Cortex of kidney (tissue), 1 donor: Measurements from ENCODE around the gene PRC1.

Experiments used
- DNase-seq: peaks from one replicate; lab custom pipeline; 2025; lab: John Stamatoyannopoulos, UW

Gene PRC1

DNA sequence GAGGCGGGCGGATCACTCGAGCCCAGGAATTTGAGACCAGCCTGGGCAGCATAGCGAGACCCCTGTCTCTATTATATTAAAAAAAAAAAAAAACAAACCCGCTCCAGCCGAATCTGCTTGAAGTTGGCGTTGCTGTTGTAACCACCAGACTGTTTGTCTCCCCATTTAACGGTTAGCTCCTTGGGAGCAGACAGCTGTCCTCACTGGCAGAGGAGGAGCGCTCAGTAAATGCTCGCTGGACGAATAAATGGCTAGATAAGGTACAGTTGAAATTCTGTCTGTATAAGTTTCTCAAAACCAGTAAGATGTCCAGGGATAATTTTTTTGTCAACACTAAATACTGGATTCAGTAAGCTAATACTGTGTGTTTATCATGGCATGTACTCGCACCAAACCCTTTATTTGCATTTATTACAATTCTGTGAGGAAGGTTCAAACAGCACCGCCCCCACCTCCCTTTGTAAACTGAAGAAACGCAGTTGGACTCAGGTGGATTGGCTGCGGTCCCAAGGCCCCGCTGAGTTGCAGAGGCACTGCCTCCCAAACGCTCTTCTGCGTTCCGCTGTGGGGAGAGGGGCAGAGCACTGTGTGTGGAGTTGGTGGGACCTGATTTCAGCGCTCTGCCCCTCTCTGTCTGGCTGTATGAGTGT lies 38.6 kb downstream of the PRC1 start:
- DNase-seq = no peak

DNA sequence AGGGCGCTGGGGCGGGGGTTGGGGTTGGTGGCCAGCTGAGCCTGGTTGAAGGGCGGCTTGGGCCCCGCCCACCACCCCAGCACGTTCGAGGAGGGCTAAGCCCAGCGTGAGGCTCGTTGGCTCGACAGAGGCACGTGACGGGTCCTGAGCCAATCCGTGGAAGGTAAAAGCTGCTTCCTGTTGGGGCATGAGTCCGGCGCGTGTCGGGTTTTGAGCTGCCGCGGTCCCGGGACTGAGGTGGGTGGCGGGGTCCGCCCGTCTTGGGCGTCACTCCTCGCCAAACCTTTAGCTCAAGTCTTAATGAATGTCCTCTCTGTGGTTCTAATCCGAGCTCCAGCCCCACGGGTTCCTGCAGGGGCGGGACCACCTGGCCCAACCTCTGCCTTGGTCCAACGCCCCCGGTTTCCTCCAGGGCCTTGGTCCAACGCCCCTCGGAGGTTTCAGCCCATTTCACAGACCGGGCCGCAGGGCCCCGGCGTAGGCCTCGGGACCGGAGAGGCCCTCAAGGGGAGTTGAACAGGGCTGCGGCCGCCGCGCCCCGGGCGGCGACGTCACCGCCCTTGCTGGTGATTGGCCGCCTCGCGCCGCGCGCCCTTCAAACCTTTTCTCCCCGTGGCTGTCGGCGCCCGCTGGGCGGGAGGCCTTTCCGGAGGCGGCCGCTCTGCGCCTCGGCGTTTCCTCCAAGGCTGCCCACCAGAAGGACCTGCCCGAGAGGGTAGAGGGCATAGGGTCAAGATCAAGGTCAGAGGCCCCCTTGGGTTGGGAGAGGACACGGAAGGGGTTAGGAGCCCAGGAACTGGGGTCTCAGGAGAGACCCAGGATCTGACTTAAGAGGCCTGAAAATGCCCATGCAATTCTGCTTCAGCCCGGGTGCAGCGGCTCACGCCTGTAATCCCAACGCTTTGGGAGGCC lies 39.4 kb downstream of the PRC1 start, which contains the start of gene RCCD1:
RCCD1 (plus strand) TSS at position 173 of the 912 bp plus-strand sequence. CDS start 1,851 bp downstream, outside the sequence.
- DNase-seq = peak; percentile 51

DNA sequence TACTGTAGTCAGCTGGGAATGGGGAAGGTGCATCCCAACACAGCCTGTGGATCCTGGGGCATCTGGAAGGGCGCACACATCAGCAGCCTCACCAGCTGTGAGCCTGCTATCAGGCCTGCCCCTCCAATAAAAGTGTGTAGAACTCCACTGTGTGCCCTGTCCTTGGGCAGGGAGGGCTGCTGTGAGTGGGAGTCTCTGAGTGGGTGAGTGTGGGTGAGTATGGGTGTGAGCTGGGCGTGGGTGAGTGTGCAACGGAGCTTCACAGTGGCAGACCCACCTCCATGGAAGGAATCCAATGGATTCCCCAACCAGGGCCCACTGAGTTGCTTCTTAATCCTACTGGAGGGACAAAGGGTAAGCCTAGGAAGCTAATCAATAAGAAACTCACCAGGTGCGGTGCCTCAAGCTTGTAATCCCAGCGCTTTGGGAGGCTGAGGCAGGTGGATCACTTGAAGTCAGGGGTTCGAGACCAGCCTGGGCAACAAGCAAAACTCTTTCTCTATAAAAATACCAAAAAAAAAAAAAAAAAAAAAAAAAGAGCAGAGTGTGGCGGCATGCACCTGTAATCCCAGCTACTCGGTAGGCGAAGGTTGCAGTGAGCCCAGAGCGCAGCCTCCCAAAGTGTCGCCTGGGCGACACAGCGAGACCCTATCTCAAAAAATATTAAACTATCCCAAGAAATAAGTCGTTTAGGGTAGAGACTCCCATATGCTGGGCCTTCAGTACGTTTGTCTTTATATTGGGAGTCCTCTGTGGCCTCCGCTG lies 40.2 kb downstream of the PRC1 start:
- DNase-seq = no peak

DNA sequence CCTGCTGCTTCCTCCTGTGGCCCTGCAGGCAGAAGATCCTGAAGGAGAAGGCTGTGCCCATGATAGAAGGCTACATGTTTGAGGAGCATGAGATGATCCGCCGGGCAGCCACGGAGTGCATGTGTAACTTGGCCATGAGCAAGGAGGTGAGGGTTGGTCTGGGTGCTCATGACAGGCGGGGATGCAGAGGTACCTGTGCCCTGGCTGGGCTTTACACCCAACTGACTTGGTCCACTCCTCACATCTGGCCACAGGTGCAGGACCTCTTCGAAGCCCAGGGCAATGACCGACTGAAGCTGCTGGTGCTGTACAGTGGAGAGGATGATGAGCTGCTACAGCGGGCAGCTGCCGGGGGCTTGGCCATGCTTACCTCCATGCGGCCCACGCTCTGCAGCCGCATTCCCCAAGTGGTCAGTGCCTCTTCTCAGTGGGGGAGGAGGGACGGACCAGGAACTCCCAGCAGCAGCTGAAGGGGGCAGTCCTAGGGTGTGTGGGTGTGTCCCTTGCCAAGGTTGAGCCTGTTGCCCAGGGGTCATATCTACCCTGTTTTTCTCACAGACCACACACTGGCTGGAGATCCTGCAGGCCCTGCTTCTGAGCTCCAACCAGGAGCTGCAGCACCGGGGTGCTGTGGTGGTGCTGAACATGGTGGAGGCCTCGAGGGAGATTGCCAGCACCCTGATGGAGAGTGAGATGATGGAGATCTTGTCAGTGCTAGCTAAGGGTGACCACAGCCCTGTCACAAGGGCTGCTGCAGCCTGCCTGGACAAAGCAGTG lies 41.2 kb downstream of the PRC1 start:
- no peak for DNase-seq

DNA sequence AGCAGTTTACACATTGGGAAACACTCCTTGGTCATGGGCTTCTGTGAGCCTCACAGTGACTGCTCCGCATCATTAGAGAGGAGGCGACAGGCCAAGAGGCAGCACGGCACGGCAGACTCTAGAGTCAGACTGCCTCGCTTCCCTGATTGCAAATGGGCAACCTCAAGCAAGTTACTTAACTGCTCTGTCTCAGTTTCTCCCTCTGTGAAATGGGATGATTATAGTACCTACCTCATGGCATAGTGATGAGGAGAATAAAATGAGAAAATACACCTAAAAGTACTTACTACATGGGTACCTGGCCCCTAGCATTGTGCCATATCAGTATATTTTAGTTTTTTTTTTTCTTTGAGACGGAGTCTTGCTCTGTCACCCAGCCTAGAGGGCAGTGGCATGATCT lies 43.7 kb downstream of the PRC1 start:
- no peak for DNase-seq

DNA sequence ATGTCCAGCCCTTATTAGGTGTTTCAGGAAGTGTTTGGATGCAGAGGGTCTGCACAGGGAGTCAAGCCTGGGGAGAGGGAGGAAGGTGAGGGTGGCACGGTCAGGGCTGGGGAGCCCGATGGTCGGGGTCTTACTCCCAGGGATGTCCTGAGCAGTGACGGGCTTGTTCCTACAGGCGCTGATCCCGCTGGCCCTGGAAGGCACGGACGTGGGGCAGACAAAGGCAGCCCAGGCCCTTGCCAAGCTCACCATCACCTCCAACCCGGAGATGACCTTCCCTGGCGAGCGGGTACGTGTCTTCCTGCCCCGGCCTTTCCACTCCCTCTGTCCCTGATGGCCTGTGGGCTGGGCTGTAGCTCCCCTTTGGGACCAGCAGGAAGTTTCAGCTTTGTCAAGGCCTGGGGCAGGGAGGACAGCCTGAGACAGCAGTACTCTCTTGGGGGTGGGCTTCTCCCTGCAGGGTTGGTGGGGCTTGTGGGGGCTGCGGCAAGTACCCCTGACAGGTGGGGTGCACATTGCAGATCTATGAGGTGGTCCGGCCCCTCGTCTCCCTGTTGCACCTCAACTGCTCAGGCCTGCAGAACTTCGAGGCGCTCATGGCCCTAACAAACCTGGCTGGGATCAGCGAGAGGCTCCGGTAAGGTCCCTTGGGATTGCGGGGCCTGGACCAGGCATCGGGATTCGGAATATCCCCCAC lies 44.2 kb downstream of the PRC1 start:
- DNase-seq = no peak

DNA sequence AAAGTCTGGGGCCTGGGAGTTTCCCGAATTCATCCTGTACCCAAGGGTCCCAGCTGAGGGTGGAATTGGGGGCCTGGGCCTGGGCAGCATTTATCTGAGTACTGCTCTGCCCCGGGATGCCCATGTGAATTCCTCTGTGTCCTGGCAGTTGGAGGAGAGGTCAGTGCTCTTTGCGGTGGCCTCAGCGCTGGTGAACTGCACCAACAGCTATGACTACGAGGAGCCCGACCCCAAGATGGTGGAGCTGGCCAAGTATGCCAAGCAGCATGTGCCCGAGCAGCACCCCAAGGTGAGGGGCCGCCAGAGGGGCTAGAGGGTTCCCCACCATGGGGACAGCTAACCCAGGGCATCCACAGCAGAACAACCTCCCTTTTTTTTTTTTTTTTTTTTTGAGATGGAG lies 45.8 kb downstream of the PRC1 start:
- DNase-seq = no peak

DNA sequence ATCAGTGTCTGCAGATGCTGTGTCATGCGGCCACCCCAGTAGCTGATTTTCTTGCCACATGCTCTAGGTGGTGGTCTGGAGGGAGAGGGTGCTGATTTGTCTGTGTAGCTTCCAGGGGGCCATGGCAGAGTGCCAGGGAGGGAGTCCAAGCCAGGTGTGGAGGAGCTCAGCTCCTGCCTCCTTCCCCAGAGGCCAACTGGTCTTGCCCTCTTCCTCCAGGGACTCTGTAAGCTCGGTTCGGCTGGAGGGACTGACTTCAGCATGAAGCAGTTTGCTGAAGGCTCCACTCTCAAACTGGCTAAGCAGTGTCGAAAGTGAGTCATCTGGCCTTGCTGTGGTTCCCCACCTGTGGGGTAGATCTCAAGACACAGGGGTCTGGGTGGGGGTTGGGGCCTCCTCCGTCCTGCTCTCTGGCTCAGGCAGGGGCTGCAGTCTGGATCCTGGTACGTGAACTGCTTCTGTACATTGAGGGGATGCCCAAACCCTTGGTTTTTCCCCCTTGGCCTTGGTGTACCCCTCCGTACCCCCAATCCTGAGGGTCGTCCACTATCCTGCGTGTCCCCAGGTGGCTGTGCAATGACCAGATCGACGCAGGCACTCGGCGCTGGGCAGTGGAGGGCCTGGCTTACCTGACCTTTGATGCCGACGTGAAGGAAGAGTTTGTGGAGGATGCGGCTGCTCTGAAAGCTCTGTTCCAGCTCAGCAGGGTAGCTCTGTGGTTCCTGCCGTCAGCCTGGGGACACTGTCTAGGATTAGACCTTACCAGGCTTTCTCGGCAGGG lies 46.6 kb downstream of the PRC1 start:
- DNase-seq = no peak

DNA sequence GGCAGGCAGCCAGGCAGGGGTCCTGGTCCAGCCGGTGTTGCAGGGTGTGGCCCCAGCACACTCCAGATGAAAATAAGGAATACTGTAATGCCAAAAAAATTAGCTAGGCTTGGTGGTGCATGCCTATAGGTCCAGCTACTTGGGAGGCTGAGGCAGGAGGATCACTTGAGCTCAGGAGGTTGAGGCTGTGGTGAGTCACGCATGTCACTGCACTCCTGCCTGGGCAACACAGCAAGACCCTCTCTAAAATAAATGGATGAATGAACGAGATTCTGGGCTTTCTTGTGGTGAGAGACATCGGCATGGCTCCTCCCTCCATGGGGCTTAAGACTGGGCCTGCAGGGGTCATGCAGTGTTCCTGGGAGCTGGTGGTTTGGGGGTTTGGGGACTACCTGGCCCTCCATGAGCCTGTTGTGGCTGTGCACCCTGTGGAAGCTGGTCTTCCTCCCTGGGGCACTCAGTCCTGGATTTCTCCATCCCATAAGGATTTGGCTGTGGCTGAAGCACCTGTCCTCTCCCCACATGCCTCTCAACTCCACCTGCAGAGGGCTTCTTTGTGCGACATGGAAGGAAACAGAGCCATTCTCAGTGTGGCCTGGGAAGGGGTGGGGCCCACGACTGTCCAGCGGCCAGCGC lies 47.3 kb downstream of the PRC1 start:
- DNase-seq = no peak

DNA sequence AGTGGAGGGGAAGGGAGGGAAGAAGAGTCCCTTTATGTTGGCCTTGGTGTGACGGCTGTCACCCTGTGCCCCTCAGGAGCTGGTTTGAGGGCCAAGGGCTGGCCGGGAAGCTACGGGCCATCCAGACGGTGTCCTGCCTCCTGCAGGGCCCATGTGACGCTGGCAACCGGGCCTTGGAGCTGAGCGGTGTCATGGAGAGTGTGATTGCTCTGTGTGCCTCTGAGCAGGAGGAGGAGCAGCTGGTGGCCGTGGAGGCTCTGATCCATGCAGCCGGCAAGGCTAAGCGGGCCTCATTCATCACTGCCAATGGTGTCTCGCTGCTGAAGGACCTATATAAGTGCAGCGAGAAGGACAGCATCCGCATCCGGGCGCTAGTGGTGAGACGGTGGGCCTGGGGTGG lies 47.8 kb downstream of the PRC1 start:
- no peak for DNase-seq

DNA sequence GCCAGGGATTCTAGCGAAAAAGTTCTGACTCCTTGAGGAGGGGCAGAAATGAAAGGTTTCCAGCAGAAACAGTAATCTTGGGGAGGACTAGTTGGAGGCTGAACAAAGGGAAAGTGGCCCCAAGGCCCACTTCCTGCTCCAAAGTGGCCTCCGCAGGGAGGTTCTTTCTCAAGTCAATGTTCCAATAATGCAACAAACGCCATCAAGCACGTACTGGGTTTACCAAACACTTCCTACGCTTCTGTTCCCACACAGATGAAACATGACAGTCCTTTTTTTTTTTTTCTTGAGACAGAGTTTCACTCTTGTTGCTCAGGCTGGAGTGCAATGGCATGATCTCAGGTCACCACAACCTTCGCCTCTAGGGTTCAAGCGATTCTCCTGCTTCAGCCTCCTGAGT lies 49.2 kb downstream of the PRC1 start:
- DNase-seq = no peak

DNA sequence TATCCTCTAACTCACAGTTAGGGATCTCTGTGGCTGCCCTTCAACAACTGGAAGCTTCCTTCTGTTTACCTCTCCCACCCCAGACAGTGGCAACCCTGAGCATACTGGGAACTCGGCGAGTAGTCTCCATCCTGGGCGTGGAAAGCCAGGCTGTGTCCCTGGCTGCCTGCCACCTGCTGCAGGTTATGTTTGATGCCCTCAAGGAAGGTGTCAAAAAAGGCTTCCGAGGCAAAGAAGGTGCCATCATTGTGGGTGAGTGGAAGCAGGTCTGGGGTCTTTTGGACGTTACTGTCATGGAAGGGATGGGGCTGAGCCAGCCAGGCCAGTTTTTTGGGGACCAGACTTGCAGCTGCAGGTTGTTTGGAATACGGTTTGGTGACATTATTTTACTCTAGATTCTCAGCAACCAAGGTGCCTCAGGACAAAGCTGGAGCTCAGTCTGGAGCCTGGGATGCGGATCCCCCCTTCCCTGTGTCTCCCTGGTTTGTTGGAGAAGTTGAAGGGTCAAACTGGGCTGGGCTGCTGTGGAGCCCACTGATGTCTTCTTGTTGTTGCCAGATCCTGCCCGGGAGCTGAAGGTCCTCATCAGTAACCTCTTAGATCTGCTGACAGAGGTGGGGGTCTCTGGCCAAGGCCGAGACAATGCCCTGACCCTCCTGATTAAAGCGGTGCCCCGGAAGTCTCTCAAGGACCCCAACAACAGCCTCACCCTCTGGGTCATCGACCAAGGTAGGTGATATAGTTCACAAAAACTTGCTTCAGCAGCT lies 51.8 kb downstream of the PRC1 start:
- DNase-seq = no peak

DNA sequence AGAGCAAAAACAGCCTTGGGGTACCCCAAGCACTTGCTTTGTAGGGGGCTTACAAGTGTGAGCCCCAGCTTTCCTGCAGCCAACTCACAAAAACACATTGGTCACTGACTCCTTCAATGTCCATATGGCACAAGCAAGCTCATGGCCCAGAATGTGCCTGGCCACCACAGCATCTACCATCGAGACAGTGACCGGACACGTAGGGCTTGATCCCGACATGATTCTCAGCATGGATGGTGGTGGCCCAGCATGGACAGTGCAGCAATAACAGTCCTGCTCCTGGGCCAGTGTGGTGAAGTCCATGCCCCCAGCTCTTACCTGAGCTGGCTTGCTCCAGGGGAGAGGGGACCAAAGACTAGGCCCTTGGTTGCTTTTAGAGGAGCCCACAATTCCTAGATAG lies 53.3 kb downstream of the PRC1 start:
- DNase-seq = no peak

DNA sequence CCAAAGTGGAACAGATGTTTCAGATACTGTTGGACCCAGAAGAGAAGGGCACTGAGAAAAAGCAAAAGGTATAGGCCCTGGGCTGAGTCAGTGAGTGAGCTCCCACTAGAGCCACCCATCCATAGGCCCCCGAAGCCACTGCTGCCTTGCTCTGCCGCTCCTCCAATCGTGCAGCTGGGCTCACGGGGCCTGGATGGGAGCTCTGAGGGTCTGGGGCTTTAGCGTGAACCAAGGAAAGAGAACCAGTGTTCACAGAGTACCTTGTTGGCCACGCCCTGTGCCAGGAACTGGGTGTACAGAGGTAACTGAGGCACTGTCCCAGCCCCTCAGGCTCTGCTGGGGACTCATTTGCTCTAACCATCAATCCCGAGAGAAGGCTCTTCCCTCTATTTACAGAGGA lies 54.6 kb downstream of the PRC1 start:
- DNase-seq = no peak

DNA sequence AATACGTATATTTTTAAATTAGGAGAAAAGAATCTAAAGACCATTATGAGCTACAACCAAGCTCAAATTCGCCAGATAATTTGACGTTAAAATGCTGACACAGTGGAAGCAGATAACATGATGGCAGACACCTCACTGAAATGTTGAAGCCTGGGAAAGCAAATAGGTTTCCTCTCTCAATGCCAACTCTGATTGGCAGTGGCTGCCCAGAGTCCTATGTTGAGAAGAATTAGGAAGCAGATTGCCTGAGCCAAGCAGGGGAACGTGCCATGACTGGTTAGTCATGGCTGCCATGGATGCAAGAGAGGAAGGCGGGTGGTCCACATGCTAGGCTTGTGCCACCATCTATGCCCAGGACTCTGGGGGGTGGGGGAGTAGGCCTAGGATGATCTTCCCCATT lies 56.1 kb downstream of the PRC1 start:
- no peak for DNase-seq

DNA sequence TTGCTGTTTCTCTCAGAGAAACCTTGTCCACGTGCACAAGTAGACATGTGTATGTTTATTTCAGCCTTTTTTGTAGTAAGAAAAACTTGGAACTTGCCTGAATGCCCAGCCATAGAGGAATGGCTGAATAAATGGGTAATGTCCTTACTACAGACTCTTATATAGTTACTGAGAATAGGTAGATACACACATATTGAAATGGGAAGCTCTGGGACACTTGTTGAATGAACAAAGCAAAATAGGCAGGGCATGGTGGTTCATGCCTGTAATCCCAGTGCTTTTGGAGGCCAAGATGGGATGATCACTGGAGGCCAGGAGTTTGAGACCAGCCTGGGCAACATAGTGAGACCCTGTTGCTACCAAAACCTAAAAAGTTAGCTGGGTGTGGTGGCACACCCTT lies 57.5 kb downstream of the PRC1 start:
- no peak for DNase-seq

DNA sequence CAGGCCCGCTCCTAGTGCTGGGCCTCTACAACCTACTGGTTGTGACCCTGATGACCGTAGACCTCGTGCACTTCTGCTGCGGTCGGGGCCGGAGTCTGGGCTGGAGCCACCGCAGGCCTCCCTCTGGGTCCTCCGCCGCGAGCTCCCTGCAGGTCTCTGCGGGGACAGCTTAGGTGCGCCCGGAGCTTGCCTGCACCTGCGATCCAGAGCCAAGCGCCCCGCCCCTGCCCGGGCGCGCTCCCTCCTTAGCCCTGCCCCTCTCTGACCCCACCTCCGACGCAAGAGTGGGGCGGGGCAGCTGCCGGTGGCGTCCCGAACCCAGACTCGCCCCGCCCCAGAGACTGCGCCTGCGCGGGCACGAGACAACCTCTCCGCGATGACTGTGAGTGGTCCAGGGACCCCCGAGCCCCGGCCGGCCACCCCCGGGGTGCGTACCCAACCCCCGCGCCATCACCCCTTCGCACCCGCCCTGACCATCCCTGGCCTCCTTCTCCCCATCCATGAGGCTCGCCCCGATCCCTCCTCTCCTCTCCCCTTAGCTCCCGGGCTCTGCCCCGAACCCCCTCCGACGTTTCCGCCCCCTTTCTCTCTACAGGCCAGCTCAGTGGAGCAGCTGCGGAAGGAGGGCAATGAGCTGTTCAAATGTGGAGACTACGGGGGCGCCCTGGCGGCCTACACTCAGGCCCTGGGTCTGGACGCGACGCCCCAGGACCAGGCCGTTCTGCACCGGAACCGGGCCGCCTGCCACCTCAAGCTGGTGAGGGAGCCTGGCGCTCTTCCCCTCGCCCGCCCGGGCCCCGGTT lies 59.2 kb downstream of the PRC1 start, which contains the start of gene UNC45A:
UNC45A (plus strand) TSS at position 337 of the 803 bp plus-strand sequence; CDS start at position 377, 40 bp downstream.
- peak; percentile 48 for DNase-seq
